Choroid plexus epithelial cell (primary cell): ENCODE measurements around the gene PUS3.

Experiments used
- DNase-seq: peaks from one replicate; pipeline ENCODE4 v3.0.0-alpha.2; 2010; ENCODE audit warnings: low read depth
- H3K4me3 ChIP-seq: 2 replicates; pipeline ENCODE4 v1.5.1; 2011; ENCODE audit warnings: low read depth, mild to moderate bottlenecking, control low read depth, low read length, moderate library complexity
- CTCF ChIP-seq: conservative IDR thresholded peaks from 2 replicates; pipeline ENCODE4 v1.5.1; 2011; ENCODE audit warnings: low read depth, mild to moderate bottlenecking, control low read depth, inconsistent platforms, low read length, moderate library complexity

PUS3 gene

DNA sequence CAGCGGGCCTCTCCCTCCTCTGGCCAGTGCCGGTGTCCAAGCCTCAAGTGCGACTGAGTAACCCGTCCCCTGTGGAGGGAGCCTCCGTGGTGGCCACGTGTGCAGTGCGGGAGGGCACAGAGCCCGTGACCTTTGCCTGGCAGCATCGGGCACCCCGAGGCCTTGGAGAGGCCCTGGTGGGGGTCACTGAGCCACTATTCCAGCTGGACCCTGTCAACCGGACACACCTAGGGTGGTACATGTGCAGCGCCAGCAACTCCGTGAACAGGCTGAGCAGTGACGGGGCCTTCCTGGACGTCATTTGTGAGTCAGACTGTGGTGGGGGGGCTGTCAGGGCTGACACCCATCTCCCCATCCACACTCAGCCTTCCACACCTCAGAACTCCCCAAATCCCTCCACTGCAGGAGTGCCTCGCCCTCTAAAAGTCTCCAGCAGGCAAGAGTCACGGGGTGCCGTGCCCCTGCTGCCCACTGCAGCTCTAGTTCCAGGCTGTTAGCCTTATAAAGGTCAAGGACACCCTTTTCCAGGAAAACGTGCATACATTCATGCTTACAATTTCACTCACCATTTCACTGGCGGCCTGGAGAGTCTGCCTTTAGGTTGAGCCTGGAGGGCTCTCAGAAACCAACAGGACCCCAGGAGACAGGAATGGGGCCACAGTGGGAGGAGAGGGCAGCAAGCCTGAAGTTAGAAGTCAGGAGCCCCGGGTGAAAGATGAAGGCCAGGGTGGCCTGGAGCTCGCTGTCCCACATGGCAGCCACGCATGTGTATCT is 45.5 kb upstream of the PUS3 start:
- no peak overlapping the region for H3K4me3 ChIP-seq
- no peak for TF ChIP-seq CTCF
- DNase-seq = no peak

DNA sequence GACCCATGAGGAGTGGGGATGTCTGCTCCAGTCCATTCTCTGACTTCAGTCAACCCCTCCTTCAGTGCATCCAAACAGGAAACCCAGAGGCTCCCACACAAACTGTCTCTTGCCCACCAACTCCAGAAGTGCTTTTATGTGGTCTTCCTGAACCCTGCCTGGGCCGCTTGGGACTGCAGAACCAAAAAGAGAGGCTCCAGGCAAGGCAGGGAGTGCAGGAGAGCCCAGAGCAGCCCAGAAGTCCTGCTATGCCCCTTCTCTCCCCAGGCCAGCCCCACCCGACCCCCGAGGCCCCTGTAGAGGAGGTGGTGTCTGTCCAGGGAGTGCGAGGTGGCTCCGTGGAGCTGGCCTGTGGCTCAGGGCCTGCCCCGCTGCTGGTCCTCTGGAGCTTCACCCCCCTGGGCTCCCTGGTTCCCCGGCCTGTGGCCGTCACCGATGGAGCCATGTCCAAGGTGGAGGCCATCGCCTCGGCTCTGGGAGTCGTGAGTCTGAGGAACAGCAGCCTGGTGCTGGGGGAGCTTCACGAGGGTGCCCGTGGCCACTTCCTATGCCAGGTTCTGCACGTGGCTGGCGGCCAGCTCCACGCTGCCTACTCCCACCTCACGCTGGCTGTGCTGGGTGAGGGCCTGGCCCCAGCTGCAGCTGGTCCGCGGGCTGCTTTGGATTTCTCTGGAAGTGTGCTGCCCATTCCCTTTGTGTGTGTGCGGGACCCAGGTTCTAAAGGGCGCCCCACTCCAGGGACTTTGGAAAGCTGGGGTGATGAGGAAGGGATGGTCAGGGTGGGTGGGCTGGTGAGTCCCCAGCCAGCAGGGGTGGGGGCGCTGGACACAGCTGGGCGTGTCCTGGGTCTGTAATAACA is 44.6 kb upstream of the PUS3 start:
- no peak overlapping the region for H3K4me3 ChIP-seq
- TF ChIP-seq CTCF = no peak
- no peak for DNase-seq

- H3K4me3 ChIP-seq = no peak overlapping the region
Measured at GRCh38 chr11:125946712-125947418, 43.9 kb upstream of the PUS3 start.

DNA sequence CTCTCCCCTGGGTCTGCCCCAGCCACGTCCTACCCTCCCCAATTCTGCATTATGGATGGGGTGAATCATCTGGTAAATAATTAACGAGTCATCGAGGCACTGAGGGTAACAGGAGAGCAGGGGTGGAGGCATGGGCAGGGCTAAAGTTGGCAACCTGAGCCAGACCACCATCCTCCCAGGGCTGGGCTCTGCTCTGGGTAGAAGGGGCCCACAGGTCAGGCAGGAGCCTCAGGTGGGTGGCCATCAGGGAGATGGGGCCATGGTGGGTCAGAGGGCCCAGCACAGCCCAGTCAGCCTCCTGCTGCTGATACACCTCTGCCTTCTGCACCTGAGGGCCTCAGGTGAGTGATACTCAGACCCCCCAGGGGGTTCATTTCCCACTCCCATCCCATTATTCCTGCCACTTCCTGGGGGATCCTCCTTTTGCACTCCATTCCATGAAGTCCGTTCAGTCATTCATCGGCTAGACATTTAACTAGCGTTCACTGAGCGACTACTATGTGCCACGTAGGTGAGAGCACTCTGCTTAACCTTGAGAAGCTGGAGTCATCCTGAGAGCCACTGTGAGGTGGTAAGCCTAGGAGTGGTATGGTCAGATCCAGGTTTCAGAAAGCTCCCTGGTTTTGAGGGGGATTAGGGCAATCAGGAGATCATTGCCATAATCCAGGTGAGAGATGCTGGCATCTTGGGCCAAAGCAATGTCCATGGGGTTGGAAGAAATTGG is 43.0 kb upstream of the PUS3 start, which contains the start of gene VSIG10L2:
Gene VSIG10L2 (plus strand): TSS at position 248 of the 724 bp plus-strand sequence. CDS start 12 bp downstream, at position 260.
- H3K4me3 ChIP-seq = no peak within 1 kb of the TSS
- TF ChIP-seq CTCF = no peak
- no peak for DNase-seq

More at GRCh38 chr11:125946712-125947418, 43.9 kb upstream of the PUS3 start:
- TF ChIP-seq CTCF = no peak
- DNase-seq = no peak

DNA sequence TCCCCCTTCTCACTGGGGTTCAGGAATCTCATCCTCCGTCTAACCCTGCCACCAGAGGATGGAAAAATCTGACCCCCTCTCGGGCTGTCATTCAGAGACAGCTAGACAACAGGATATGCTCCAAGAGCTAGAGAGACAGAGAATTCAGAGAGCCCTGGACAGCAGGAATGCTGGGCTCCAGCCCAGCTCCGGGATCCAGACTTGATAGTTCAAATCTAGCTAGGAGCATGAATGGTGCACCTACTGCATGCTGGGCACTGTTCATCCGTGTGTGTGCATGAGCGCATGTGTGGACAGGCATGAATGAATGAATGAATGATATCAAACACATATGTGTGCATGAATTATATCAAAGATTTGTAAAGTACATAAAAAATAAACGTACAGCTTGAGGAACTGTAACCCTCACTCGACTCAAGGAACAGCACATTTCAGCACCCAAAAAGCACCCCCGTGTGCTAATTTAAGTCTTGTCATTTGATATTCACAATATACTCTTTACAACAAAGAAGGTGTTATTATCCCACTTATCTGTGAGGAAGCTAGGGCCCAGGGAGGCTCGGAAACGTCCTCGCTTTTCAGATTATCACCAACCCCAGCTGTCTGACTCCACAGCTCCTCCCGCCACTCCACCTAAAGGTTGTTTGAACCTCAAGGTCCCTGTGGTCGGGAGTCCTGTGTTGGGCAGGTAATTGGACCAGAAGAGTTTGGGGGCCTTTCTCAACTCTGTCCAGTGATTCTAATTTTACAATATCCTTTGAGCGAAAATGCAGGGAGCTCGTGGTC is 42.2 kb upstream of the PUS3 start:
- no peak for TF ChIP-seq CTCF
- no peak for DNase-seq
- no peak overlapping the region for H3K4me3 ChIP-seq
